ENCODE data around the gene PCBP3.

DNA sequence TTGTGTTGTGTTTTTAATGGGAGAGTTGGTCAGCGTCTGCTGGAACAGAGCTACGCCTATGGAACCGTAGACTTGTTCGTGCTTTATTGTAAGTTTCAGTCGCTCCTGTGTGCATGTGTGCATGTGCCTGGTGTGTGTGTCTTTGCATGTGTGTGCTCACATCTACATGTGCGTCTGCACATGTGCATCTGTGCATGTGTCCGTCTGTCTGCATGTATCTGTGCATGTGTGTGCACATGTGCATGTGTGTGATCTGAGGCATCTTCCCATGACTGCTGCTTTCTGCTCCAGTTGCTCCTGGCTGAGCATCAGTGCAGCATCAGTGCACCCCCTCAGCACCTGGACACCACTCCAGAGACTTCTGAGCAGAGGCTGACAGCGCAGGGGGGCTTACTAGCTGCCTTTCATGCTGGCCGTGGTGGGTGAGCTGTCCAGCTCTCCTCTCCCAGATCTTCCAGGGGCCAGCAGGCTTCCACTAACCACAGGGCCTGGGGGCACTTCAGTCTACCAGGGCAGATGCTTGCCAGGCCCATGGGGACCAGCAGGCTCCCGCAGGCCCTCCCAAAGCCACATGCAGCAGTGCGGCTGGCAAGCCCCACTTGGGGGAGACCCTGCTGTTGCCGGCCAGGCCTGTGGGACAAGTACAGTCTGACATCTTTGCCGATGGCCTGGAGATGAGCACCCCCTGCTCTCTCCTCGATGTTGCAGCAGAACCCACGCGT lies 47.8 kb upstream of the PCBP3 start:
- TF ChIP-seq CTCF (optimal IDR thresholded peaks at IDR 0.05 in 1 of 3, IDR thresholded peaks at IDR 0.05 in 1 of 3, conservative IDR thresholded peaks at IDR 0.05 in 1 of 3; ENCODE audit: extremely low read depth in 1 of 3, insufficient read depth in 2 of 3, low read length in 3 of 3) = no peak
- no peak for TF ChIP-seq EZH2 (IDR thresholded peaks at IDR 0.05; ENCODE audit: low read length)
